HT-29 (cell line): Measurements from ENCODE around the gene PPP1R2B. TPM values are rescaled to one million over a fixed set of nuclear protein-coding genes. Genes with fewer than 3 reads are reported as not detected.

Experiments used
- DNase-seq: peaks from one replicate; pipeline ENCODE4 v3.0.0-alpha.2; 2015; ENCODE audit warnings: low spot score
- small RNA-seq: library from RNA; depleted of rRNA; stranded (forward); fragments of <200 nt; gene quantifications from one replicate; pipeline ENCODE3, GENCODE V24; 2014
- total RNA-seq: library from RNA; depleted of rRNA; stranded (reverse); fragments of >200 nt; shearing (Covaris generic); gene quantifications from 2 replicates; pipeline ENCODE4 v1.2.3, GENCODE V29; 2014; rRNA removed

PPP1R2B gene
- total RNA-seq, 1 experiment from 2014 or later, result not detected

GRCh38 chr5:156879665-156880285 is 29.7 kb downstream of the PPP1R2B start:
- DNase-seq, result no peak

GRCh38 chr5:156883316-156883875 is 33.3 kb downstream of the PPP1R2B start:
- DNase-seq, result no peak

GRCh38 chr5:156888520-156888919 is 38.4 kb downstream of the PPP1R2B start:
- no peak for DNase-seq

GRCh38 chr5:156892223-156892622 is 42.1 kb downstream of the PPP1R2B start:
- no peak for DNase-seq

GRCh38 chr5:156892864-156893263 is 42.8 kb downstream of the PPP1R2B start:
- no peak for DNase-seq

- DNase-seq, result no peak
Measured at GRCh38 chr5:156893517-156893916, 43.4 kb downstream of the PPP1R2B start.

- DNase-seq, result no peak
Measured at GRCh38 chr5:156896546-156896945, 46.5 kb downstream of the PPP1R2B start.

Small RNA genes lying within 50 kb of the gene (small RNA-seq; reads per million reads assigned to genes)
- not detected for gene RNU6-556P

Other genes with a start within 250 kb of the PPP1R2B start
- not detected in 2 replicates for gene TIMD4, start 112.9 kb downstream of the PPP1R2B start, total RNA-seq
- gene HAVCR1, start 208.8 kb downstream of the PPP1R2B start, total RNA-seq, result not detected in 2 replicates